Caco-2 (cell line): ENCODE data around the gene WNK4. TPM values are rescaled to one million over a fixed set of nuclear protein-coding genes. Genes with fewer than 3 reads are reported as not detected.
A peak's percentile ranks its signal among the peaks of the same experiment; 100 is the strongest.

ENCODE experiments used
- BruUV-seq: library from RNA; stranded (reverse); fragments of 400-500 nt; replicated peaks from 2 replicates; lab custom pipeline; 2021; lab: Mats Ljungman, UMichigan
- CTCF ChIA-PET: fragments of 300-600 bp; sonication (Branson Sonifier 250); formaldehyde crosslinking; loops from one replicate; lab custom pipeline; 2022; ENCODE audit warnings: antibody characterized with exemption; lab: Charles Lee
- POLR2A ChIA-PET: fragments of 300-600 bp; sonication (Branson Sonifier 250); formaldehyde crosslinking; loops from one replicate; lab custom pipeline; 2022; ENCODE audit warnings: antibody characterized with exemption; lab: Charles Lee
- DNase-seq, 2 experiments: peaks; one replicate each; pipeline versions ENCODE4 v3.0.0 to v3.0.0-alpha.2; 2020 to 2022
- H3K27me3 ChIP-seq: replicated peaks from 2 replicates; pipeline ENCODE4 v1.6.0; 2011; ENCODE audit warnings: low read length; ENCODE audit not compliant: control insufficient read depth, insufficient read depth
- H3K36me3 ChIP-seq: 2 replicates; pipeline ENCODE4 v1.5.1; 2011; ENCODE audit warnings: low read length; ENCODE audit not compliant: control insufficient read depth, insufficient read depth
- H3K4me1 ChIP-seq: fragments of 250-450 bp; sonication (Bioruptor Pico); 2 replicates; pipeline ENCODE4 v1.5.1; 2020; ENCODE audit warnings: mild to moderate bottlenecking
- H3K4me3 ChIP-seq: 2 replicates; pipeline ENCODE4 v1.5.1; 2011; ENCODE audit warnings: low read depth, mild to moderate bottlenecking, control low read depth, low read length
- H3K9me3 ChIP-seq: fragments of 250-450 bp; sonication (Bioruptor Pico); 2 replicates; pipeline ENCODE4 v1.5.1; 2020; ENCODE audit warnings: mild to moderate bottlenecking, moderate library complexity
- H3K27ac Mint-ChIP-seq: one replicate; pipeline ENCODE4 v1.8.0; 2022; ENCODE audit warnings: mixed read lengths; ENCODE audit not compliant: unreplicated experiment
- H3K27me3 Mint-ChIP-seq: one replicate; pipeline ENCODE4 v1.8.0; 2022; ENCODE audit warnings: mixed read lengths; ENCODE audit not compliant: insufficient read depth, unreplicated experiment
- H3K36me3 Mint-ChIP-seq: one replicate; pipeline ENCODE4 v1.8.0; 2022; ENCODE audit warnings: mild to moderate bottlenecking, mixed read lengths; ENCODE audit not compliant: insufficient read depth, unreplicated experiment
- H3K4me1 Mint-ChIP-seq: one replicate; pipeline ENCODE4 v1.8.0; 2022; ENCODE audit warnings: low read depth, mixed read lengths; ENCODE audit not compliant: unreplicated experiment
- H3K4me3 Mint-ChIP-seq: one replicate; pipeline ENCODE4 v1.8.0; 2022; ENCODE audit warnings: mild to moderate bottlenecking, moderate library complexity, mixed read lengths; ENCODE audit not compliant: unreplicated experiment
- H3K9me3 Mint-ChIP-seq: one replicate; pipeline ENCODE4 v1.8.0; 2022; ENCODE audit warnings: mixed read lengths; ENCODE audit not compliant: unreplicated experiment
- CTCF ChIP-seq, 2 experiments: fragments of 200-600 bp in 1 of 2; IDR thresholded peaks; 1 replicate in 1 of 2; 2 replicates in 1 of 2; pipeline versions ENCODE4 v1.5.1 to v1.8.0; 2011 to 2022; ENCODE audit warnings: antibody characterized with exemption in 1 of 2, control low read depth in 1 of 2, inconsistent platforms in 1 of 2, low read depth in 1 of 2, low read length in 1 of 2, mild to moderate bottlenecking in 1 of 2, moderate library complexity in 1 of 2; ENCODE audit not compliant: insufficient read depth in 1 of 2, severe bottlenecking in 1 of 2, unreplicated experiment in 1 of 2
- intact Hi-C: fragments of 100-400 bp; cut with micrococcal nuclease; formaldehyde crosslinking; loops from one replicate; pipeline ENCODE4 v1.10.0; 2022; ENCODE audit not compliant: unreplicated experiment
- total RNA-seq: library from RNA; stranded (reverse); gene quantifications from 2 replicates; pipeline ENCODE4 v1.2.3, GENCODE V29; 2022

WNK4 gene
- total RNA-seq, 1 experiment from 2014 or later: 4.1 TPM

GRCh38 chr17:42798011-42798382 is 17.6 kb downstream of the WNK4 start:
- Histone ChIP-seq H3K9me3 (no peaks in the 10 kb centered on the region), H3K4me3 (peak overlapping the region; percentile 72), H3K36me3 (0 out of 2 replicates have a peak, but pooled peaks cover 1% of the 10 kb centered on the region), H3K4me1 (peaks cover 17% of the 10 kb centered on the region), H3K27me3 (no peaks in the 10 kb centered on the region)
- Mint-ChIP-seq H3K36me3 (peaks cover 6% of the 10 kb centered on the region), H3K27ac (peak overlapping the region; percentile 71), H3K4me3 (peak overlapping the region; percentile 77), H3K27me3 (no peaks in the 10 kb centered on the region), H3K9me3 (no peaks in the 10 kb centered on the region), H3K4me1 (peaks cover 8% of the 10 kb centered on the region)
- intact Hi-C loops: no loop called here
- POLR2A ChIA-PET: interaction anchor here (0.5 to 2.0 kb wide), 6 partner anchors 25 to 514 kb away, joined by 3 to 12 read pairs (median 7); partner anchors contain the start of genes BECN1, RPL27 and VPS25
- BruUV-seq: TSS peak; percentile 90
- TF ChIP-seq CTCF (IDR thresholded peaks at IDR 0.05; ENCODE audit: insufficient read depth in 1 of 2, low read depth in 1 of 2, low read length in 1 of 2, severe bottlenecking in 1 of 2, unreplicated experiment in 1 of 2): no peak
- no peak for DNase-seq
- CTCF ChIA-PET: interaction anchor here (0.7 to 1.9 kb wide), 5 partner anchors 22 to 220 kb away, joined by 3 to 11 read pairs (median 4); partner anchors contain the start of genes BECN1 and PSMC3IP

GRCh38 chr17:42798383-42799380 is 18.3 kb downstream of the WNK4 start, which contains the start of the genes CNTD1 and COA3:
Gene CNTD1, plus strand, starts transcription at chr17:42798861. Its CDS starts 207 bp downstream, at chr17:42799068.
Gene COA3, minus strand, starts transcription at chr17:42798704. Its CDS starts 23 bp downstream, at chr17:42798681.
- H3K4me3 ChIP-seq: peak within 1 kb of the TSS; percentile 72
- TF ChIP-seq CTCF (IDR thresholded peaks at IDR 0.05; ENCODE audit: insufficient read depth in 1 of 2, low read depth in 1 of 2, low read length in 1 of 2, severe bottlenecking in 1 of 2, unreplicated experiment in 1 of 2): peak in 1 of 2 experiments; percentile 1
- Mint-ChIP-seq H3K9me3 (no peaks in the 10 kb centered on the region), H3K4me3 (peak within 1 kb of the TSS; percentile 77), H3K36me3 (peaks cover 6% of the 10 kb centered on the region), H3K27me3 (no peaks in the 10 kb centered on the region), H3K4me1 (peaks cover 8% of the 10 kb centered on the region), H3K27ac (peak within 1 kb of the TSS; percentile 71)
- H3K4me1 ChIP-seq: peaks cover 23% of the 10 kb centered on the region
- peak; percentile 93 for DNase-seq
- BruUV-seq: no TSS peak
- ChIA-PET CTCF (interaction anchor here (0.7 to 1.9 kb wide), 5 partner anchors 22 to 221 kb away, joined by 3 to 11 read pairs (median 4); partner anchors contain the start of genes BECN1 and PSMC3IP), POLR2A (interaction anchor here (0.5 to 2.0 kb wide), 6 partner anchors 25 to 514 kb away, joined by 3 to 12 read pairs (median 7); partner anchors contain the start of genes BECN1, RPL27 and VPS25)
- intact Hi-C loops: no loop called here
- H3K36me3 ChIP-seq: 0 out of 2 replicates have a peak, but pooled peaks cover 1% of the 10 kb centered on the region
- no peaks in the 10 kb centered on the region for H3K9me3 ChIP-seq
- H3K27me3 ChIP-seq: no peaks in the 10 kb centered on the region
